Measurements from ENCODE around the gene OMP. TPM values are rescaled to one million over a fixed set of nuclear protein-coding genes. Genes with fewer than 3 reads are reported as not detected.

The OMP gene
- total RNA-seq, 1 donor from 2014 or later, result not detected

DNA sequence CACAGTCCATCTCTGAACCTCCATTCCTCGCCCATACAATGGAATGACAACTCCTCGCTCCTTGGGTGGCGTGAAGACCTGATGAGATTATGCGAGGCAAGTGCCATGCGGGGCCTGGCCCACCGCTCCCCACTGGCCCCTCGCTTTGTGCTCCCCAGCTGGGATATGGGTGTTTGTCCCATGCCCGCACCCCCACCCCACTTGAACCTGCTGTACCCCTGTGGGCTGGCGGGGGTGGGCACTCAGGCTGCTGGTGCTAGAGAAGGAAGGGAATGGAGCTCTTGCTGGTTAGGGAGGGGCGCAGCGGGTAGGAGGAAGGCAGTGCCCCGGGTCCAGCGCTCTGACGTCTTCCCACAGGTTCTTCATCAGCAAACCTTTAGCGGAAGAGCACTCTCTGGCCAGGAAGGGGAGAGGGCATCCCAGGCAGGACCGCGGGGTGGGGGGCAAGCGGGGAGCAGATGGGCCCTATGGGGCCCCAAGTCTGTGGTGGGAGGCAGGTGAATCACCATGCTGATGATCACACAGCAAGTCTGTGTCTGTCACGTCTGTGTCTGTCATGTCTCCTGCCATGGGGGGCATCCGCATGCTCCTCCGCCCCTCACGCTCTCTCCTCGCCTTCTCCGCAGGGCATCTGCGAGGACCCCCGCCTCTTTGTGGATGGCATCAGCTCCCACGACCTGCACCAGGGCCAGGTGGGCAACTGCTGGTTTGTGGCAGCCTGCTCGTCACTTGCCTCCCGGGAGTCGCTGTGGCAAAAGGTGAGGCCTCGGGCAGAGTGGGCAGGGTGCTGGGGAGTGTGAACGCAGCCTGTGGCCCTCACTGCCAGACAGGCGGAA is 9.4 kb upstream of the OMP start:
- Mint-ChIP-seq H3K27ac (ENCODE audit: unreplicated experiment) (no peak overlapping the region), H3K36me3 (ENCODE audit: unreplicated experiment) (no peaks in the 10 kb centered on the region), H3K27me3 (ENCODE audit: unreplicated experiment) (no peaks in the 10 kb centered on the region), H3K9me3 (ENCODE audit: unreplicated experiment) (no peaks in the 10 kb centered on the region), H3K4me1 (ENCODE audit: unreplicated experiment) (peaks cover 1% of the 10 kb centered on the region), H3K4me3 (ENCODE audit: unreplicated experiment) (no peak overlapping the region)
- TF ChIP-seq, protein P1, sequence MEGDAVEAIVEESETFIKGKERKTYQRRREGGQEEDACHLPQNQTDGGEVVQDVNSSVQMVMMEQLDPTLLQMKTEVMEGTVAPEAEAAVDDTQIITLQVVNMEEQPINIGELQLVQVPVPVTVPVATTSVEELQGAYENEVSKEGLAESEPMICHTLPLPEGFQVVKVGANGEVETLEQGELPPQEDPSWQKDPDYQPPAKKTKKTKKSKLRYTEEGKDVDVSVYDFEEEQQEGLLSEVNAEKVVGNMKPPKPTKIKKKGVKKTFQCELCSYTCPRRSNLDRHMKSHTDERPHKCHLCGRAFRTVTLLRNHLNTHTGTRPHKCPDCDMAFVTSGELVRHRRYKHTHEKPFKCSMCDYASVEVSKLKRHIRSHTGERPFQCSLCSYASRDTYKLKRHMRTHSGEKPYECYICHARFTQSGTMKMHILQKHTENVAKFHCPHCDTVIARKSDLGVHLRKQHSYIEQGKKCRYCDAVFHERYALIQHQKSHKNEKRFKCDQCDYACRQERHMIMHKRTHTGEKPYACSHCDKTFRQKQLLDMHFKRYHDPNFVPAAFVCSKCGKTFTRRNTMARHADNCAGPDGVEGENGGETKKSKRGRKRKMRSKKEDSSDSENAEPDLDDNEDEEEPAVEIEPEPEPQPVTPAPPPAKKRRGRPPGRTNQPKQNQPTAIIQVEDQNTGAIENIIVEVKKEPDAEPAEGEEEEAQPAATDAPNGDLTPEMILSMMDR (IDR thresholded peaks at IDR 0.05), result no peak
- no peak for DNase-seq (ENCODE audit: extremely low spot score, unreplicated experiment)

DNA sequence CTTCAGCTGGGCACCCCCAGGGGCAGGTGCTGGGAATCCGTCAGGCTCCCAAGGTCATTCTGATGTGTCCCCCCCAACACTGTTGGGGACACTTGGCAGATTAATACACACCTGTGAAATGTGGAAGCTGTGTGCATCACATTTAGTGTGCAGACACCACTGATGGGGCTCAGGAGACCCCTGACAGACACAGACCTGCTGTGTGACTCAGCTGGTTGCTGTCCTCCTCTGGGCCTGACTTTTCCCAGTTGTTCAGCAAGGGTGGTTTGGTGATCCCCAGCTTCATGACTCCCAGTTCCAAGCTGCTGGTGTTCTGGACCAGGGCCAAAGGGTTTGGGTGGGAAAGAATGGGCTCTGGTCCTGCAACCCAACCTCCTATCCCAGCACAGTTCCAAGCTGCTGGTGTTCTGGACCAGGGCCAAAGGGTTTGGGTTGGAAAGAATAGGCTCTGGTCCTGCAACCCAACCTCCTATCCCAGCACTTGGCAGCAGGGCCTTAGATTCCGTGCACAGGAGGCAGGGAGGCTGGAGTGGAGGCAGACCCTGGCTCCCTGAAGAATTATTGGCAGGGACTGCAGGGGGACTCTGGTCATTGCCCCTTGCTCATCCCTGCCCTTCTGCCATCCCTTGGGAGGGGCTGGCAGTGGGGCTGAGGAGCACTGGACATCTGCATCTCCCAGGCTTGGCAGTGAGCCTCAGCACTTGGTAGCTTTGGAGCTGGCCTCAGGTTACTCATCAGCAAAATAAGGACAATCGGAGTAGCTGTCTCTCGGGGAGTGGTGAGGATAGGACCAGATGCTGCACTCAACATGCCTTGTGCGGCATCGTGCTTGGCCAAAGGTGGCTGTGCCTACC is 8.4 kb upstream of the OMP start:
- TF ChIP-seq, protein P1 (IDR thresholded peaks at IDR 0.05), result no peak
- DNase-seq (ENCODE audit: extremely low spot score, unreplicated experiment), result no peak

DNA sequence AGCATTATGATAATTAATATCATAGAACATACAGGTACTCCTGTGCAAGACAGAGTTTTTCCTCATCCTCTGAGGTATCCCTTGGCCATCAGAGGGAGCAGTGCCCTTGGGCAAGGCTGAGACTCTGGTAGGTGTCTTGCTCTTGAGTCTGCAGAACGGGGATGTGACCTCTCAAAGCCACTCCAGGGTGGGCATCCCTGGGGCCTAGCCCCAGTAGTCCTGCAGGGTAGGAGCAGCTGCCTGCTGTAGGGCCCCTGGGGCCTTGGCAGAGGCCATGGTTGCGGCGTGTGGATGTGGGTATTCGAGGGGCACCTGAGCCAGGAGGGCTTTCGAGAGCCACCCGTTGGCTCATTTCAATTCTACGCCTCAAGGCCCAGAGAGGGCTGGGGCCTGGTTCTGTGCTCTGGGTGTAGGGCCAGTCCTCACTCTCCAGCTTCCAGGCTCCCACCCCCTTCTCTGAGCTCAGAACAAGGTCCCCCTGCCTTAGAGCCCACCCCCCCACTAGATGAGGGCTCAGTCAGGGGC is 7.7 kb upstream of the OMP start:
- Mint-ChIP-seq H3K4me1 (ENCODE audit: unreplicated experiment) (peaks cover 1% of the 10 kb centered on the region), H3K9me3 (ENCODE audit: unreplicated experiment) (no peaks in the 10 kb centered on the region), H3K4me3 (ENCODE audit: unreplicated experiment) (no peak overlapping the region), H3K27me3 (ENCODE audit: unreplicated experiment) (no peaks in the 10 kb centered on the region), H3K27ac (ENCODE audit: unreplicated experiment) (no peak overlapping the region), H3K36me3 (ENCODE audit: unreplicated experiment) (no peaks in the 10 kb centered on the region)
- no peak for DNase-seq (ENCODE audit: extremely low spot score, unreplicated experiment)
- TF ChIP-seq, protein P1 (IDR thresholded peaks at IDR 0.05), result no peak

More for the DNA sequence above, 8.4 kb upstream of the OMP start:
- H3K36me3 Mint-ChIP-seq (ENCODE audit: unreplicated experiment), result no peaks in the 10 kb centered on the region
- peaks cover 1% of the 10 kb centered on the region for H3K4me1 Mint-ChIP-seq (ENCODE audit: unreplicated experiment)
- no peaks in the 10 kb centered on the region for H3K27me3 Mint-ChIP-seq (ENCODE audit: unreplicated experiment)
- no peaks in the 10 kb centered on the region for H3K9me3 Mint-ChIP-seq (ENCODE audit: unreplicated experiment)
- no peak overlapping the region for H3K27ac Mint-ChIP-seq (ENCODE audit: unreplicated experiment)
- H3K4me3 Mint-ChIP-seq (ENCODE audit: unreplicated experiment), result no peak overlapping the region

DNA sequence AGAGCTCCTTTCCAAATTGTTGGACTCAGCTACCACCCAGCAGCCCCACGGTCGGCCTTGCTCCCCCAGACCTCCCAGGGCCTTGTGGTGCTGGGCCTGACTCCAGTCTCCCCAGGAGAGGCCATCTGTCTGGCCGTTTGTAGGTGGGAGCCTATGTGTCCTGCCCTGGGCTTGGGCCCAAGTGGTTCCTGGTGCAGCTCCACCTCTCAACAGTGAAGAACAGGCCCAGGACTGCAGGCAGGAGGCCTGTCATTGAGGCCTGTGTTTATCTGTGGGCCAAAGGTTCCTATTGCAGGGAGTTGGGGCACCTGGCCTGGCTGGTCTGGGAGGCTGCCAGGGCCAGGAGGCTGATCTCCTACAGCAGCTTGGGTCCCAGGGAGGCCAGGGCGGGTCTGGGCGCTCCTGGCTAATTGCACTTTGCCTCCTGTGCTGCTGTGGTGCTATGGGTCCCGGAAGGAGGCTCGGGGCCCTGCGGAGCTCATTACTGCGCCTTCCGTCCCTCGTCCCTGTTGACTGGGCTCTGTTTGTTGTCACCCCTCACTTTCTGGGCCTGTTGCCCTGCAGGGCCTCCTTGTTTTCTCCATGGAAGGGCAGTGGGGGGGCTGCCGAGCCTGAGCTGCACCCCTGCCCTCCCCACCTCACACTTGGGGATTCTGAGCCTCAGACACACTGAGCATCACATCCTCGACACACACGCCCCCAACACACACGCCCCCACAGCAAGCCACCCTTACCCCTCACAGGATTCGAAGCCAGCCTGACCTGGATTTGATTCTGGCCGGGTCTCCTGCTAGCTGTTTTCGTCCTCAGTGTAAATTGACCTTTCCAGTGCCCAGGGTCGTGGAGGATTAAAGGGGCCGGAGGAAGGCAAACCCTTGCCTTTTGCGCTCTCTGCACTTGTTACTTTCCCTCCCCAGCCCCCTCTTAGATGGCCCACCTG is 6.8 kb upstream of the OMP start:
- TF ChIP-seq, protein P1 (IDR thresholded peaks at IDR 0.05), result no peak
- DNase-seq (ENCODE audit: extremely low spot score, unreplicated experiment), result no peak
- Mint-ChIP-seq H3K27ac (ENCODE audit: unreplicated experiment) (no peak overlapping the region), H3K4me3 (ENCODE audit: unreplicated experiment) (no peak overlapping the region), H3K9me3 (ENCODE audit: unreplicated experiment) (no peaks in the 10 kb centered on the region), H3K36me3 (ENCODE audit: unreplicated experiment) (no peaks in the 10 kb centered on the region), H3K4me1 (ENCODE audit: unreplicated experiment) (peaks cover 1% of the 10 kb centered on the region), H3K27me3 (ENCODE audit: unreplicated experiment) (no peaks in the 10 kb centered on the region)
